Stimulated activated memory B cell treated with anti-CD40 and anti-IgM and Interleukin-4, amounts not matched to agents 10 μg/mL and 1 μg/mL and 100 μg/mL, for 72 hours (primary cell): Measurements from ENCODE around the gene VCX2.
"Not testable (repeated sequence)": the region's sequence is repeated elsewhere in the genome, so short reads cannot be mapped to it uniquely, and the experiment has no call there.

Experiments
- ATAC-seq: fragments of 150-1000 bp; cut with Tn5 transposase; 2 replicates; pipeline ENCODE4 v1.10.0; 2021
- H3K27ac Mint-ChIP-seq: one replicate; pipeline ENCODE4 v1.8.0; 2022; ENCODE audit warnings: mild to moderate bottlenecking, mixed read lengths
- H3K27me3 Mint-ChIP-seq: one replicate; pipeline ENCODE4 v1.8.0; 2022; ENCODE audit warnings: mixed read lengths
- H3K36me3 Mint-ChIP-seq: one replicate; pipeline ENCODE4 v1.8.0; 2022; ENCODE audit warnings: mixed read lengths
- H3K4me1 Mint-ChIP-seq: one replicate; pipeline ENCODE4 v1.8.0; 2022; ENCODE audit warnings: mixed read lengths
- H3K4me3 Mint-ChIP-seq: one replicate; pipeline ENCODE4 v1.8.0; 2022; ENCODE audit warnings: mild to moderate bottlenecking, moderate library complexity, mixed read lengths
- H3K9me3 Mint-ChIP-seq: one replicate; pipeline ENCODE4 v1.8.0; 2022; ENCODE audit warnings: mixed read lengths

VCX2 gene

GRCh38 chrX:8140986-8141744, 29.9 kb downstream of the VCX2 start:
- Mint-ChIP-seq H3K36me3 (no peaks in the 10 kb centered on the region), H3K9me3 (no peaks in the 10 kb centered on the region), H3K27me3 (no peaks in the 10 kb centered on the region), H3K4me1 (no peaks in the 10 kb centered on the region), H3K4me3 (no peak overlapping the region), H3K27ac (no peak overlapping the region)
- no peak for ATAC-seq

GRCh38 chrX:8139716-8140115, 31.4 kb downstream of the VCX2 start:
- no peak for ATAC-seq
- Mint-ChIP-seq H3K36me3 (no peaks in the 10 kb centered on the region), H3K4me1 (no peaks in the 10 kb centered on the region), H3K27me3 (no peaks in the 10 kb centered on the region), H3K9me3 (peaks cover 2% of the 10 kb centered on the region), H3K4me3 (no peak overlapping the region), H3K27ac (no peak overlapping the region)

- no peak overlapping the region for H3K4me3 Mint-ChIP-seq
- H3K27ac Mint-ChIP-seq: no peak overlapping the region
- H3K27me3 Mint-ChIP-seq: no peaks in the 10 kb centered on the region
- no peaks in the 10 kb centered on the region for H3K36me3 Mint-ChIP-seq
- no peak for ATAC-seq
- H3K4me1 Mint-ChIP-seq: no peaks in the 10 kb centered on the region
- H3K9me3 Mint-ChIP-seq: peaks cover 6% of the 10 kb centered on the region
Measured at GRCh38 chrX:8138252-8138651, 32.8 kb downstream of the VCX2 start.

GRCh38 chrX:8126648-8127047, 44.4 kb downstream of the VCX2 start:
- Mint-ChIP-seq H3K27ac (no peak overlapping the region), H3K4me3 (no peak overlapping the region), H3K36me3 (no peaks in the 10 kb centered on the region), H3K27me3 (no peaks in the 10 kb centered on the region), H3K9me3 (no peaks in the 10 kb centered on the region), H3K4me1 (no peaks in the 10 kb centered on the region)
- ATAC-seq: no peak

- Mint-ChIP-seq H3K27ac (no peak overlapping the region), H3K9me3 (no peaks in the 10 kb centered on the region), H3K4me1 (no peaks in the 10 kb centered on the region), H3K36me3 (no peaks in the 10 kb centered on the region), H3K27me3 (no peaks in the 10 kb centered on the region), H3K4me3 (no peak overlapping the region)
- ATAC-seq: no peak
Measured at GRCh38 chrX:8126092-8126491, 45.0 kb downstream of the VCX2 start.

GRCh38 chrX:8125566-8125965, 45.5 kb downstream of the VCX2 start:
- Mint-ChIP-seq H3K9me3 (no peaks in the 10 kb centered on the region), H3K36me3 (no peaks in the 10 kb centered on the region), H3K4me1 (no peaks in the 10 kb centered on the region), H3K27me3 (no peaks in the 10 kb centered on the region), H3K27ac (no peak overlapping the region), H3K4me3 (no peak overlapping the region)
- ATAC-seq: no peak

GRCh38 chrX:8122538-8122937, 48.5 kb downstream of the VCX2 start:
- H3K27me3 Mint-ChIP-seq: no peaks in the 10 kb centered on the region
- no peak for ATAC-seq
- H3K27ac Mint-ChIP-seq: no peak overlapping the region
- no peaks in the 10 kb centered on the region for H3K36me3 Mint-ChIP-seq
- no peak overlapping the region for H3K4me3 Mint-ChIP-seq
- H3K4me1 Mint-ChIP-seq: no peaks in the 10 kb centered on the region
- no peaks in the 10 kb centered on the region for H3K9me3 Mint-ChIP-seq

GRCh38 chrX:8121391-8121790, 49.7 kb downstream of the VCX2 start:
- H3K9me3 Mint-ChIP-seq, H3K27ac Mint-ChIP-seq, H3K4me3 Mint-ChIP-seq, ATAC-seq, H3K4me1 Mint-ChIP-seq, H3K36me3 Mint-ChIP-seq, H3K27me3 Mint-ChIP-seq: not testable (repeated sequence)
